ENCODE data around the gene ZNF132. TPM values are rescaled to one million over a fixed set of nuclear protein-coding genes. Genes with fewer than 3 reads are reported as not detected.
"Not testable (repeated sequence)": the region's sequence is repeated elsewhere in the genome, so short reads cannot be mapped to it uniquely, and the experiment has no call there.

The ZNF132 gene
- 8.0 TPM for total RNA-seq

GRCh38 chr19:58439576-58440554, at the start of gene ZNF132:
Gene ZNF132, minus strand, starts transcription at chr19:58440153. Its CDS starts 332 bp downstream, at chr19:58439821.
- DNase-seq (ENCODE audit: low spot score) = peak; percentile 98

GRCh38 chr19:58484349-58484748, 44.4 kb upstream of the ZNF132 start:
- DNase-seq (ENCODE audit: low spot score) = not testable (repeated sequence)

GRCh38 chr19:58483776-58484175, 43.8 kb upstream of the ZNF132 start:
- no peak for DNase-seq (ENCODE audit: low spot score)

- DNase-seq (ENCODE audit: low spot score) = no peak
These were observed 42.4 kb upstream of the ZNF132 start for GRCh38 chr19:58482372-58482771.

GRCh38 chr19:58480831-58481230, 40.9 kb upstream of the ZNF132 start:
- DNase-seq (ENCODE audit: low spot score) = no peak

- DNase-seq (ENCODE audit: low spot score) = no peak
These were observed 40.5 kb upstream of the ZNF132 start for GRCh38 chr19:58480481-58480830.

GRCh38 chr19:58479736-58480480, 40.0 kb upstream of the ZNF132 start:
- no peak for DNase-seq (ENCODE audit: low spot score)

- no peak for DNase-seq (ENCODE audit: low spot score)
These were observed 39.4 kb upstream of the ZNF132 start for GRCh38 chr19:58479303-58479702.

GRCh38 chr19:58477871-58478270, 37.9 kb upstream of the ZNF132 start:
- no peak for DNase-seq (ENCODE audit: low spot score)

GRCh38 chr19:58477130-58477529, 37.2 kb upstream of the ZNF132 start:
- DNase-seq (ENCODE audit: low spot score) = no peak

GRCh38 chr19:58476498-58477015, 36.6 kb upstream of the ZNF132 start:
- DNase-seq (ENCODE audit: low spot score) = no peak

GRCh38 chr19:58475714-58476497, 36.0 kb upstream of the ZNF132 start, which contains the start of gene ZNF446:
Gene ZNF446, plus strand, starts transcription at chr19:58476352. Its CDS starts 867 bp downstream, at chr19:58477219.
- DNase-seq (ENCODE audit: low spot score) = peak; percentile 97

- no peak for DNase-seq (ENCODE audit: low spot score)
These were observed 35.2 kb upstream of the ZNF132 start for GRCh38 chr19:58474997-58475713.

- DNase-seq (ENCODE audit: low spot score) = no peak
These were observed 34.5 kb upstream of the ZNF132 start for GRCh38 chr19:58474291-58474996.

- DNase-seq (ENCODE audit: low spot score) = no peak
These were observed 33.8 kb upstream of the ZNF132 start for GRCh38 chr19:58473775-58474174.

- DNase-seq (ENCODE audit: low spot score) = no peak
These were observed 31.8 kb upstream of the ZNF132 start for GRCh38 chr19:58471736-58472135.

GRCh38 chr19:58470837-58471543, 31.0 kb upstream of the ZNF132 start:
- DNase-seq (ENCODE audit: low spot score) = not testable (repeated sequence)

GRCh38 chr19:58469241-58470013, 29.5 kb upstream of the ZNF132 start:
- DNase-seq (ENCODE audit: low spot score) = no peak
